ENCODE measurements around the gene OVAAL. TPM values are rescaled to one million over a fixed set of nuclear protein-coding genes. Genes with fewer than 3 reads are reported as not detected.

Gene OVAAL
- total RNA-seq, 2 donors from 2014 or later: not detected

GRCh38 chr1:180525715-180526039 is 33.1 kb upstream of the OVAAL start:
- no peaks in the 10 kb centered on the region for H3K27me3 ChIP-seq (replicated peaks; ENCODE audit: insufficient read depth)
- peak overlapping the region in 1 of 2 donors; percentile 38 for H3K27ac ChIP-seq
- no peak for TF ChIP-seq CTCF (IDR thresholded peaks at IDR 0.05)
- H3K9me3 ChIP-seq: no peaks in the 10 kb centered on the region
- ATAC-seq (ENCODE audit: insufficient number of reproducible peaks, low FRiP score, low read depth) (no peak), DNase-seq (ENCODE audit: low spot score) (no peak)
- H3K4me3 ChIP-seq: no peak overlapping the region
- H3K36me3 ChIP-seq: no peaks in the 10 kb centered on the region
- H3K4me1 ChIP-seq (ENCODE audit: control insufficient read depth in 1 of 2, low read depth in 2 of 2): peaks cover 39 to 57% of the 10 kb centered on the region in 2 donors

- no peaks in the 10 kb centered on the region for H3K36me3 ChIP-seq
- no peak for TF ChIP-seq CTCF (IDR thresholded peaks at IDR 0.05)
- peak overlapping the region; percentile 87 to 94 for H3K27ac ChIP-seq
- peaks cover 42 to 62% of the 10 kb centered on the region in 2 donors for H3K4me1 ChIP-seq (ENCODE audit: control insufficient read depth in 1 of 2, low read depth in 2 of 2)
- H3K9me3 ChIP-seq: no peaks in the 10 kb centered on the region
- ATAC-seq (ENCODE audit: insufficient number of reproducible peaks, low FRiP score, low read depth) (no peak), DNase-seq (ENCODE audit: low spot score) (peak; percentile 32)
- H3K4me3 ChIP-seq: no peak overlapping the region
- no peaks in the 10 kb centered on the region for H3K27me3 ChIP-seq (replicated peaks; ENCODE audit: insufficient read depth)
These were observed 31.6 kb upstream of the OVAAL start for GRCh38 chr1:180527101-180527669.

- peaks cover 42 to 62% of the 10 kb centered on the region in 2 donors for H3K4me1 ChIP-seq (ENCODE audit: control insufficient read depth in 1 of 2, low read depth in 2 of 2)
- ATAC-seq (ENCODE audit: insufficient number of reproducible peaks, low FRiP score, low read depth) (peak; percentile 93), DNase-seq (ENCODE audit: low spot score) (no peak)
- no peak for TF ChIP-seq CTCF (IDR thresholded peaks at IDR 0.05)
- H3K27ac ChIP-seq: peak overlapping the region; percentile 87 to 94
- no peaks in the 10 kb centered on the region for H3K36me3 ChIP-seq
- no peaks in the 10 kb centered on the region for H3K27me3 ChIP-seq (replicated peaks; ENCODE audit: insufficient read depth)
- no peak overlapping the region for H3K4me3 ChIP-seq
- H3K9me3 ChIP-seq: no peaks in the 10 kb centered on the region
These were observed 29.8 kb upstream of the OVAAL start for GRCh38 chr1:180528868-180529470.

- no peaks in the 10 kb centered on the region for H3K36me3 ChIP-seq
- H3K27ac ChIP-seq: peak overlapping the region; percentile 27 to 94
- H3K9me3 ChIP-seq: no peaks in the 10 kb centered on the region
- ATAC-seq (ENCODE audit: insufficient number of reproducible peaks, low FRiP score, low read depth) (no peak), DNase-seq (ENCODE audit: low spot score) (no peak)
- H3K27me3 ChIP-seq (replicated peaks; ENCODE audit: insufficient read depth): no peaks in the 10 kb centered on the region
- H3K4me3 ChIP-seq: no peak overlapping the region
- no peak for TF ChIP-seq CTCF (IDR thresholded peaks at IDR 0.05)
- peaks cover 39 to 52% of the 10 kb centered on the region in 2 donors for H3K4me1 ChIP-seq (ENCODE audit: control insufficient read depth in 1 of 2, low read depth in 2 of 2)
These were observed 28.3 kb upstream of the OVAAL start for GRCh38 chr1:180530501-180530900.

GRCh38 chr1:180532854-180533253 is 25.9 kb upstream of the OVAAL start:
- Histone ChIP-seq H3K27me3 (replicated peaks; ENCODE audit: insufficient read depth) (no peaks in the 10 kb centered on the region), H3K27ac (no peak overlapping the region), H3K4me3 (no peak overlapping the region), H3K9me3 (no peaks in the 10 kb centered on the region), H3K4me1 (ENCODE audit: control insufficient read depth in 1 of 2, low read depth in 2 of 2) (peaks cover 25 to 31% of the 10 kb centered on the region in 2 donors), H3K36me3 (no peaks in the 10 kb centered on the region)
- TF ChIP-seq CTCF (IDR thresholded peaks at IDR 0.05): no peak
- no peak for DNase-seq (ENCODE audit: low spot score)
- no peak for ATAC-seq (ENCODE audit: insufficient number of reproducible peaks, low FRiP score, low read depth)

Measured in thoracic aorta (tissue), 2 donors.